OCI-LY3 (cell line): Measurements from ENCODE around the gene CBL.

Source experiments
- H2AFZ ChIP-seq: fragments of 200-600, 300-600 bp; shearing (Covaris generic); 2 replicates; pipeline ENCODE4 v1.6.0; 2014; ENCODE audit warnings: antibody characterized with exemption, low read depth, low read length
- H3K27ac ChIP-seq: fragments of 200-600, 300-600 bp; sonication (generic); 2 replicates; pipeline ENCODE4 v1.5.1; 2014; ENCODE audit warnings: mild to moderate bottlenecking, low read length, moderate library complexity, mixed read lengths
- H3K27me3 ChIP-seq: fragments of 200-600, 300-600 bp; sonication (generic); 2 replicates; pipeline ENCODE4 v1.6.1; 2014; ENCODE audit warnings: low read depth, low read length, mixed read lengths
- H3K36me3 ChIP-seq: fragments of 200-600, 300-600 bp; sonication (generic); replicated peaks from 2 replicates; pipeline ENCODE3; 2014; ENCODE audit warnings: low read depth, low read length, mixed read lengths
- H3K4me1 ChIP-seq: fragments of 300-600, 200-600 bp; sonication (generic); 2 replicates; pipeline ENCODE4 v1.6.1; 2014; ENCODE audit warnings: low read length, mixed read lengths
- H3K4me2 ChIP-seq: fragments of 200-600, 300-600 bp; sonication (generic); 2 replicates; pipeline ENCODE4 v1.6.1; 2014; ENCODE audit warnings: low read length, mixed read lengths
- H3K4me3 ChIP-seq: fragments of 300-600, 200-600 bp; sonication (generic); 2 replicates; pipeline ENCODE4 v1.5.1; 2014; ENCODE audit warnings: antibody characterized with exemption, mild to moderate bottlenecking, low read length, moderate library complexity
- H3K79me2 ChIP-seq: fragments of 300-600, 200-600 bp; shearing (Covaris generic); 2 replicates; pipeline ENCODE4 v1.6.1; 2014; ENCODE audit warnings: mild to moderate bottlenecking, low read length, mixed read lengths
- H3K9ac ChIP-seq: fragments of 300-600, 200-600 bp; shearing (Covaris generic); 2 replicates; pipeline ENCODE4 v1.6.0; 2014; ENCODE audit warnings: mild to moderate bottlenecking, low read length, moderate library complexity
- H3K9me3 ChIP-seq: fragments of 200-600, 300-600 bp; shearing (Covaris generic); 2 replicates; pipeline ENCODE4 v1.6.1; 2014; ENCODE audit warnings: low read length, mixed read lengths; ENCODE audit not compliant: insufficient read depth
- H4K20me1 ChIP-seq: fragments of 200-600, 300-600 bp; sonication (generic); 2 replicates; pipeline ENCODE4 v1.6.1; 2016; ENCODE audit warnings: low read length, mixed read lengths; ENCODE audit not compliant: insufficient read depth
- EZH2phosphoT487 ChIP-seq: fragments of 200-600 bp; shearing (Covaris generic); IDR thresholded peaks from 2 replicates; pipeline ENCODE4 v1.6.1; 2018; ENCODE audit warnings: antibody characterized with exemption, mixed run types, low read depth
- TF ChIP-seq, protein P1 (sequence below): fragments of 200-600, 300-600 bp; sonication (generic); IDR thresholded peaks from 2 replicates; pipeline ENCODE4 v1.5.1; 2014; ENCODE audit warnings: antibody characterized with exemption, low read length, low read depth

CBL gene

DNA sequence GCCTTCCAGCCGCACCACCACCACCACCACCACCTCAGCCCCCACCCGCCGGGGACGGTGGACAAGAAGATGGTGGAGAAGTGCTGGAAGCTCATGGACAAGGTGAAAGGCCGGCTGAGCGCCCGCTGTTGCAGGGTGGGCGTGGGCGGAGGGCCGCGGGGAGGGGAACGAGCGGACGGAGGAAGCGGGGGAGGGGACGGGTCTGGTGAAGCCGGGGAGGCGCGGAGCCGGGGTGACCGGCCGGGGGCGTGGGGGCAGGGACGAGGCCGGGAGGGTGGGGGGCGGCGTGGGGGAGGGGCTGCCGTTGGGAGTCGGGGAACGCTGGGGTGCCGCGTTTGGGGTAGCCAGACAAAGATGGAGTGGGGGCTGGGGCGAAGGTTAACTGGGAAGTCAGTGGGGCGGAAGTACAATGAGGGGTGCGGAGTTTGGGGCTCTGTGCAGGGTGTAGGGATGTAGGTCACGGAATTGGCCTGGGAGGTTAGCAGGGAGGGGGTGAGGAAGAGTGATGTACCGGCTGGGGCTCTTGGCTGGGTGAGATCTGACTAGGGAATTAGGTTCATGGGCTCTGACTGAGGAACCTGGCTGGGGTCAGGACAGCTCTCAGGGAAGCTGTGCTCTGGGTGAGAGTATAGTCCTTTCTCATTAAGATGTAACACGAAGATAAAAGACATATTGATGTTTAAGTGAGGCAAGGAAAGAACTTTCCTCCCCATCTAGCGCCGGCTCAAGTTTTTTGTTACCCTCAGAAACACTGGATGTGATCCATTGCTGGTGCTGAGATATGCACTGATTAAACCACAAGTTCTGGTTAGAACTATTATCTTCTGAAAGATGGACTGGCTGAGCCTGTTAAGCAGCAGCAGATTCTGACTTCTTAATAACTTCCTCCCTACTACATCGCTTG lies 624 bp downstream of the CBL start:
- Histone ChIP-seq H2AFZ (0 out of 2 replicates have a peak overlapping the region, but pooled peaks have one; percentile 61), H3K4me2 (peak overlapping the region; percentile 92)
- TF ChIP-seq, protein P1, sequence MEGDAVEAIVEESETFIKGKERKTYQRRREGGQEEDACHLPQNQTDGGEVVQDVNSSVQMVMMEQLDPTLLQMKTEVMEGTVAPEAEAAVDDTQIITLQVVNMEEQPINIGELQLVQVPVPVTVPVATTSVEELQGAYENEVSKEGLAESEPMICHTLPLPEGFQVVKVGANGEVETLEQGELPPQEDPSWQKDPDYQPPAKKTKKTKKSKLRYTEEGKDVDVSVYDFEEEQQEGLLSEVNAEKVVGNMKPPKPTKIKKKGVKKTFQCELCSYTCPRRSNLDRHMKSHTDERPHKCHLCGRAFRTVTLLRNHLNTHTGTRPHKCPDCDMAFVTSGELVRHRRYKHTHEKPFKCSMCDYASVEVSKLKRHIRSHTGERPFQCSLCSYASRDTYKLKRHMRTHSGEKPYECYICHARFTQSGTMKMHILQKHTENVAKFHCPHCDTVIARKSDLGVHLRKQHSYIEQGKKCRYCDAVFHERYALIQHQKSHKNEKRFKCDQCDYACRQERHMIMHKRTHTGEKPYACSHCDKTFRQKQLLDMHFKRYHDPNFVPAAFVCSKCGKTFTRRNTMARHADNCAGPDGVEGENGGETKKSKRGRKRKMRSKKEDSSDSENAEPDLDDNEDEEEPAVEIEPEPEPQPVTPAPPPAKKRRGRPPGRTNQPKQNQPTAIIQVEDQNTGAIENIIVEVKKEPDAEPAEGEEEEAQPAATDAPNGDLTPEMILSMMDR = no peak
- no peak for TF ChIP-seq EZH2phosphoT487

DNA sequence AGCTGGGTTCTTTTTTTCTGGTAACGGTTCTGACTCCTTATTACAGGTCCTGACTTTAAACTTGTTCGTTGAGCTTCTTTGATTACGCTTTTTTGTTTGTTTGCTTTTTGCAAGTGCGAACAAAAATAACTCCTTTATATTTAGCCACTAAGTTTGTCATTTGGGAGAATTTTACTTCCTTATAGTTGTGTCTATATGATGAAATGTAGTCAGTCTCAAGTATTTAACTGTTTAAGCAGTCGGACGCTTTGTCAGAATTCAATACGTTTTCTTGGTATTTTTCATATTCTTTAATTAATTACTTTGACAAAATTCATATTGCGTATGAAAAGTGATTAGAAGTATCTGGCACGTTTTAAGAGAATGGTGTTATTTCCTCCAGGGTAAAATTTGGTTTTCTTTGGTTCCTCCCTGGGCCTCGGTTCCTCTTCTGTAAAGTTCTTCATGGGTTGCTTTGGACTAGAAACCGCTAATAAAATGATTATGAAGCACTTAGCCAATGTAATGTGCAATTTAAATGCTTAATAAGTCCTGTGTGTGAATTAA lies 1.3 kb downstream of the CBL start:
- TF ChIP-seq EZH2phosphoT487 = no peak
- TF ChIP-seq, protein P1 = no peak
- Histone ChIP-seq H3K27me3 (no peaks in the 10 kb centered on the region), H3K27ac (peak overlapping the region; percentile 79), H3K79me2 (peaks cover 62% of the 10 kb centered on the region), H2AFZ (no peak overlapping the region), H3K9me3 (no peaks in the 10 kb centered on the region), H3K4me3 (peak overlapping the region; percentile 96), H3K4me2 (peak overlapping the region; percentile 92), H4K20me1 (peaks cover 24% of the 10 kb centered on the region), H3K9ac (peak overlapping the region; percentile 95), H3K36me3 (peaks cover 3% of the 10 kb centered on the region), H3K4me1 (peaks cover 18% of the 10 kb centered on the region)

More for the DNA sequence above, 624 bp downstream of the CBL start:
- H3K9me3 ChIP-seq = no peaks in the 10 kb centered on the region
- H3K79me2 ChIP-seq = peaks cover 55% of the 10 kb centered on the region
- H3K27ac ChIP-seq = peak overlapping the region; percentile 79
- H3K36me3 ChIP-seq = peaks cover 3% of the 10 kb centered on the region
- H3K9ac ChIP-seq = peak overlapping the region; percentile 95
- peak overlapping the region; percentile 96 for H3K4me3 ChIP-seq
- H3K27me3 ChIP-seq = no peaks in the 10 kb centered on the region
- H3K4me1 ChIP-seq = peaks cover 18% of the 10 kb centered on the region
- peaks cover 24% of the 10 kb centered on the region for H4K20me1 ChIP-seq

DNA sequence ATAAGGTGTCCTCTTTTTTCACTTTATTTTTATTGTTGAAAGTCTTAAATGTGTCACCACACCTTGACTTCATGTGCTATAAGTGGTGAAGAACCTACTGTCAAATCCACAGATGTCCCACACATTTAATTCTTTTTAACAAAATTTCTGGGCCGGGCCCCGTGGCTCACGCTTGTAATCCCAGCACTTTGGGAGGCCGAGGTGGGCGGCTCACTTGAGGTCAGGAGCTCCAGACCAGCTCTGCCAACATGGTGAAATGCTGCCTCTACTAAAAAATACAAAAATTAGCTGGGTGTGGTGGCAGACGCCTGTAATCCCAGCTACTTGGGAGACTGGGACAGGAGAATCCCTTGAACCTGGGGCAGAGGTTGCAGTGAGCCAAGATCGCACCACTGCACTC lies 3.0 kb downstream of the CBL start:
- no peak overlapping the region for H3K4me3 ChIP-seq
- H3K4me2 ChIP-seq = no peak overlapping the region
- H3K9ac ChIP-seq = no peak overlapping the region
- peaks cover 79% of the 10 kb centered on the region for H3K79me2 ChIP-seq
- H3K9me3 ChIP-seq = no peaks in the 10 kb centered on the region
- H3K27me3 ChIP-seq = no peaks in the 10 kb centered on the region
- TF ChIP-seq, protein P1 = no peak
- TF ChIP-seq EZH2phosphoT487 = no peak
- H3K4me1 ChIP-seq = peaks cover 18% of the 10 kb centered on the region
- H3K27ac ChIP-seq = no peak overlapping the region
- peaks cover 3% of the 10 kb centered on the region for H3K36me3 ChIP-seq
- peaks cover 33% of the 10 kb centered on the region for H4K20me1 ChIP-seq
- H2AFZ ChIP-seq = no peak overlapping the region

DNA sequence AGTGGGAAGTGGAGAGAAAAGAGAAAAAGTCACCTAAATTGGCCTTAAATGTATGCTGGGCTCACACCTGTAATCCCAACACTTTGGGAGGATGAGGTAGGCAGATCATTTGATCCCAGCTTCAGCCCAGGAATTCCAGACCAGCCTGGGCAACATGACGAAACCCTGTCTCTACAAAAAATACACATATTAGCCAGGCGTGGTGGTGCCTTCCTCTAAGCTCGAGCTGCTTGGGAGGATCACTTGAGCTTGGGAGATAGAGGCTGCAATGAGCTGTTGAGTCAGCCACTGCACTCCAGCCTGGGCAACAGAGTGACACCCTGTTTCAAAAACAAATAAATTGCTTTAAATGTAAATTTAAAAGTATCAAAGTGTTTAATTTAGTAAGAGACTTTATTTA lies 3.9 kb downstream of the CBL start:
- peaks cover 12% of the 10 kb centered on the region for H3K4me1 ChIP-seq
- no peaks in the 10 kb centered on the region for H3K27me3 ChIP-seq
- no peak overlapping the region for H2AFZ ChIP-seq
- no peak overlapping the region for H3K4me2 ChIP-seq
- H3K27ac ChIP-seq = no peak overlapping the region
- H3K9ac ChIP-seq = no peak overlapping the region
- H3K79me2 ChIP-seq = peaks cover 88% of the 10 kb centered on the region
- peaks cover 41% of the 10 kb centered on the region for H4K20me1 ChIP-seq
- no peak for TF ChIP-seq EZH2phosphoT487
- TF ChIP-seq, protein P1 = no peak
- no peak overlapping the region for H3K4me3 ChIP-seq
- peaks cover 3% of the 10 kb centered on the region for H3K36me3 ChIP-seq
- no peaks in the 10 kb centered on the region for H3K9me3 ChIP-seq
